GM21786 (cell line): ENCODE measurements around the gene SLC5A8.

Experiments
- ATAC-seq: cut with Tn5 transposase; IDR thresholded peaks from one replicate; pipeline ENCODE4 v1.9.1; 2021; ENCODE audit not compliant: unreplicated experiment

Gene SLC5A8

GRCh38 chr12:101209319-101210302 is at the start of gene SLC5A8:
TSS of gene SLC5A8 (minus strand) at chr12:101210238. CDS start at chr12:101209848, 390 bp downstream.
- no peak for ATAC-seq

GRCh38 chr12:101257357-101257756 is 47.3 kb upstream of the SLC5A8 start:
- no peak for ATAC-seq

GRCh38 chr12:101256266-101256665 is 46.2 kb upstream of the SLC5A8 start:
- ATAC-seq: no peak

- no peak for ATAC-seq
Measured at GRCh38 chr12:101243616-101244015, 33.6 kb upstream of the SLC5A8 start.

GRCh38 chr12:101243074-101243473 is 33.0 kb upstream of the SLC5A8 start:
- ATAC-seq: no peak

GRCh38 chr12:101238800-101239329 is 28.8 kb upstream of the SLC5A8 start:
- no peak for ATAC-seq

- ATAC-seq: no peak
Measured at GRCh38 chr12:101238306-101238705, 28.3 kb upstream of the SLC5A8 start.

GRCh38 chr12:101235686-101236085 is 25.6 kb upstream of the SLC5A8 start:
- ATAC-seq: no peak

GRCh38 chr12:101231636-101232035 is 21.6 kb upstream of the SLC5A8 start:
- ATAC-seq: no peak

- no peak for ATAC-seq
Measured at GRCh38 chr12:101230547-101230946, 20.5 kb upstream of the SLC5A8 start.

GRCh38 chr12:101229841-101230241 is 19.8 kb upstream of the SLC5A8 start:
- no peak for ATAC-seq

- no peak for ATAC-seq
Measured at GRCh38 chr12:101221301-101221700, 11.3 kb upstream of the SLC5A8 start.

GRCh38 chr12:101216810-101217209 is 6.8 kb upstream of the SLC5A8 start:
- ATAC-seq: no peak

GRCh38 chr12:101207086-101207780 is 2.8 kb downstream of the SLC5A8 start:
- no peak for ATAC-seq

- no peak for ATAC-seq
Measured at GRCh38 chr12:101204602-101205304, 5.3 kb downstream of the SLC5A8 start.

GRCh38 chr12:101200824-101201223 is 9.2 kb downstream of the SLC5A8 start:
- ATAC-seq: no peak

GRCh38 chr12:101200145-101200544 is 9.9 kb downstream of the SLC5A8 start:
- no peak for ATAC-seq

GRCh38 chr12:101186291-101186690 is 23.7 kb downstream of the SLC5A8 start:
- no peak for ATAC-seq

GRCh38 chr12:101181776-101182175 is 28.3 kb downstream of the SLC5A8 start:
- no peak for ATAC-seq

GRCh38 chr12:101174541-101174940 is 35.5 kb downstream of the SLC5A8 start:
- ATAC-seq: no peak

GRCh38 chr12:101173197-101173749 is 36.8 kb downstream of the SLC5A8 start:
- ATAC-seq: no peak
